H9 (cell line): ENCODE data around the gene CD47. TPM values are rescaled to one million over a fixed set of nuclear protein-coding genes. Genes with fewer than 3 reads are reported as not detected.

ENCODE experiments used
- DNase-seq: peaks from one replicate; pipeline ENCODE4 v3.0.0-alpha.2; 2017
- H2AFZ ChIP-seq: one replicate; pipeline ENCODE4 v1.6.1; 2013; ENCODE audit warnings: mild to moderate bottlenecking, low read length, control low read depth, moderate library complexity
- H2AK5ac ChIP-seq: 2 replicates; pipeline ENCODE4 v1.6.1; 2013; ENCODE audit warnings: low read length, control low read depth, mixed read lengths; ENCODE audit not compliant: insufficient read length
- H2BK120ac ChIP-seq: one replicate; pipeline ENCODE4 v1.6.1; 2013; ENCODE audit warnings: low read depth, mild to moderate bottlenecking, low read length, control low read depth, inconsistent platforms; ENCODE audit not compliant: poor library complexity, severe bottlenecking
- H2BK12ac ChIP-seq: 2 replicates; pipeline ENCODE4 v1.6.1; 2013; ENCODE audit warnings: low read length, control low read depth, mixed read lengths, low read depth; ENCODE audit not compliant: insufficient read length
- H2BK15ac ChIP-seq: 2 replicates; pipeline ENCODE4 v1.6.1; 2013; ENCODE audit warnings: low read depth, low read length, control low read depth
- H2BK20ac ChIP-seq: one replicate; pipeline ENCODE4 v1.6.1; 2013; ENCODE audit warnings: low read depth, mild to moderate bottlenecking, low read length, control low read depth, inconsistent platforms; ENCODE audit not compliant: poor library complexity, severe bottlenecking
- H2BK5ac ChIP-seq: 2 replicates; pipeline ENCODE4 v1.6.1; 2013; ENCODE audit warnings: low read length, control low read depth, mixed read lengths; ENCODE audit not compliant: insufficient read length
- H3K14ac ChIP-seq: 2 replicates; pipeline ENCODE4 v1.6.1; 2013; ENCODE audit warnings: low read length, control low read depth; ENCODE audit not compliant: insufficient read depth
- H3K18ac ChIP-seq: 2 replicates; pipeline ENCODE4 v1.6.1; 2013; ENCODE audit warnings: low read depth, mild to moderate bottlenecking, mixed read lengths, low read length, control low read depth; ENCODE audit not compliant: insufficient read length
- H3K23ac ChIP-seq: 2 replicates; pipeline ENCODE4 v1.6.1; 2013; ENCODE audit warnings: low read length, control low read depth, mixed read lengths, low read depth; ENCODE audit not compliant: insufficient read length
- H3K23me2 ChIP-seq: 2 replicates; pipeline ENCODE4 v1.6.1; 2013; ENCODE audit warnings: low read depth, mild to moderate bottlenecking, mixed read lengths, low read length, control low read depth; ENCODE audit not compliant: insufficient read length, poor library complexity, severe bottlenecking
- H3K27ac ChIP-seq: 2 replicates; pipeline ENCODE4 v1.5.1; 2013; ENCODE audit warnings: low read length, control low read depth, mixed read lengths, low read depth; ENCODE audit not compliant: insufficient read length
- H3K27me3 ChIP-seq: 2 replicates; pipeline ENCODE4 v1.6.1; 2013; ENCODE audit warnings: low read length, control low read depth, inconsistent platforms; ENCODE audit not compliant: insufficient read depth
- H3K4ac ChIP-seq: 2 replicates; pipeline ENCODE4 v1.6.1; 2013; ENCODE audit warnings: low read depth, mild to moderate bottlenecking, control low read depth, inconsistent platforms, low read length, moderate library complexity
- H3K4me1 ChIP-seq: 2 replicates; pipeline ENCODE4 v1.6.1; 2013; ENCODE audit warnings: low read length, control low read depth, inconsistent platforms; ENCODE audit not compliant: insufficient read depth
- H3K4me2 ChIP-seq: 2 replicates; pipeline ENCODE4 v1.6.1; 2013; ENCODE audit warnings: low read length, control low read depth, mixed read lengths; ENCODE audit not compliant: insufficient read length, insufficient read depth
- H3K56ac ChIP-seq: 2 replicates; pipeline ENCODE4 v1.6.1; 2013; ENCODE audit warnings: low read depth, mild to moderate bottlenecking, mixed read lengths, low read length, control low read depth; ENCODE audit not compliant: insufficient read length
- H3K79me1 ChIP-seq: 2 replicates; pipeline ENCODE4 v1.6.1; 2013; ENCODE audit warnings: low read depth, mild to moderate bottlenecking, moderate library complexity, low read length, control low read depth, inconsistent platforms; ENCODE audit not compliant: insufficient read depth, poor library complexity, severe bottlenecking
- H3K79me2 ChIP-seq: 2 replicates; pipeline ENCODE4 v1.6.1; 2013; ENCODE audit warnings: low read length, control low read depth, inconsistent platforms; ENCODE audit not compliant: insufficient read depth
- H3K9ac ChIP-seq: 2 replicates; pipeline ENCODE4 v1.6.1; 2013; ENCODE audit warnings: low read length, control low read depth, mixed read lengths; ENCODE audit not compliant: insufficient read length; ENCODE audit errors: extremely low read depth
- H3K9me3 ChIP-seq: one replicate; pipeline ENCODE4 v1.6.1; 2013; ENCODE audit warnings: low read depth, low read length, inconsistent platforms; ENCODE audit not compliant: control insufficient read depth
- H3T11ph ChIP-seq: one replicate; pipeline ENCODE4 v1.6.1; 2013; ENCODE audit warnings: mild to moderate bottlenecking, low read length, control low read depth, inconsistent platforms
- H4K20me1 ChIP-seq: one replicate; pipeline ENCODE4 v1.6.1; 2013; ENCODE audit not compliant: control insufficient read depth, insufficient read length, insufficient read depth
- H4K5ac ChIP-seq: 2 replicates; pipeline ENCODE4 v1.6.1; 2013; ENCODE audit warnings: low read depth, mild to moderate bottlenecking, mixed read lengths, low read length, control low read depth; ENCODE audit not compliant: insufficient read length
- H4K8ac ChIP-seq: replicated peaks from 2 replicates; pipeline ENCODE4 v1.6.1; 2013; ENCODE audit warnings: low read length, control low read depth, mixed read lengths, low read depth; ENCODE audit not compliant: insufficient read length
- H4K91ac ChIP-seq: 2 replicates; pipeline ENCODE4 v1.6.1; 2013; ENCODE audit warnings: low read depth, mild to moderate bottlenecking, moderate library complexity, mixed read lengths, low read length, control low read depth; ENCODE audit not compliant: insufficient read length
- H3K27ac Mint-ChIP-seq, 3 experiments: 2 replicates in 2 of 3; 3 replicates in 1 of 3; pipeline ENCODE4 v1.8.0; 2020 to 2021; ENCODE audit warnings: mixed read lengths in 3 of 3, mild to moderate bottlenecking in 1 of 3, moderate library complexity in 1 of 3
- H3K27me3 Mint-ChIP-seq: 2 replicates; pipeline ENCODE4 v1.8.0; 2021; ENCODE audit warnings: low read depth, mild to moderate bottlenecking, moderate library complexity, mixed read lengths
- H3K36me3 Mint-ChIP-seq, 3 experiments: 2 replicates in 2 of 3; 3 replicates in 1 of 3; pipeline ENCODE4 v1.8.0; 2020 to 2021; ENCODE audit warnings: low read depth in 3 of 3, mixed read lengths in 3 of 3; ENCODE audit not compliant: insufficient read depth in 1 of 3
- H3K4me1 Mint-ChIP-seq, 2 experiments: 2 replicates each; pipeline ENCODE4 v1.8.0; 2020; ENCODE audit warnings: mixed read lengths in 2 of 2
- H3K4me3 Mint-ChIP-seq, 2 experiments: 2 replicates in 1 of 2; 3 replicates in 1 of 2; pipeline ENCODE4 v1.8.0; 2020 to 2021; ENCODE audit warnings: mild to moderate bottlenecking in 2 of 2, mixed read lengths in 2 of 2, moderate library complexity in 1 of 2
- H3K9me3 Mint-ChIP-seq, 2 experiments: 2 replicates in 1 of 2; 3 replicates in 1 of 2; pipeline ENCODE4 v1.8.0; 2020; ENCODE audit warnings: mild to moderate bottlenecking in 2 of 2, mixed read lengths in 2 of 2, moderate library complexity in 1 of 2
- WGBS: extraction: QIAGEN DNeasy Blood & Tissue Kit; methylation state at CpG from one replicate; pipeline ENCODE4 v1.1.7; 2013; ENCODE audit warnings: missing lambda C conversion rate, low lambda C conversion rate, mixed read lengths; ENCODE audit not compliant: insufficient read length; ENCODE audit errors: extremely low coverage; 5-methylcytosine and 5-hydroxymethylcytosine counted together
- total RNA-seq: library from RNA; stranded (reverse); gene quantifications from 2 replicates; pipeline ENCODE4 v1.2.1, GENCODE V29; 2021
- TF ChIP-seq, protein P1 (sequence below): fragments of 200-600 bp; sonication (generic); conservative IDR thresholded peaks from 3 replicates; pipeline ENCODE4 v1.8.0; 2021; ENCODE audit warnings: antibody characterized with exemption, mild to moderate bottlenecking

Gene CD47
- total RNA-seq, 1 experiment from 2014 or later: 15.4 TPM

DNA sequence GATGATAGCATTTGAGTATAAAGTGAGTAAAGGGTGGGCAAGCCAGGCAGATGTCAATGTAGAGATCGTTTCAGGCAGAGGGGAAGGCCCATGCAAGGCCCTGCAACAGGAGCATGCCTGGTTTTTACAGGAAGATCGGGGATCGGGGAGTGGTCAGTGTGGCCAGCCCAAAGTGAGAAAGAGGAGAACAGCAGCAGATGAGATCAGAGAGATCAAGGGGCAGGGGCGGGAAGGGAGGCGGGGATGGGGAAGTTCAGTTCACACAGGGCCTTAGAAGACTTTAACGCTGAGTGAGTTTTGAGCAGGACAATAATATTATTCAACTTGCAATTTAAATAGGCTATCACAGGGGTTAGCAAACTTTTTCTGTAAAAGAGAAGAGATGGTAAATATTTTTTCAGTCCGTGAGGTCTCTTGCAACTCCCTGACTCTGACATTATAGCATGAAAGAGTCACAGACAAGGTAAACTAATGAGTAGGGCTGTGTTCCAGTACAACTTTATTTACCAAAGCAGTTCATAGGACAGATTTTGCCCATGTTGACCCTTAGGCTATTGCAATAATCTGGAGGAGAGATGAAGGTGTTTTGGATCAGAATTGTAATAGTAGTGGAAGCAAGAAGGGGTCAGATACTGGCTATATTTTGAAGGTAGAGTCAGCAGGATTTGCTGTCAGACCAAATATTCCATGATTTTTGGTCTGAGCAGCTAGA is 12.4 kb upstream of the CD47 start:
- H4K8ac ChIP-seq: no peak overlapping the region
- H3K4me1 Mint-ChIP-seq: peaks cover 3 to 8% of the 10 kb centered on the region in 2 experiments; a peak in 3 of 4 replicates
- DNase-seq: peak; percentile 56

More for the DNA sequence above, 12.4 kb upstream of the CD47 start:
- H3K9ac ChIP-seq: no peak overlapping the region
- H3K79me2 ChIP-seq: no peaks in the 10 kb centered on the region
- H2BK15ac ChIP-seq: no peak overlapping the region
- Mint-ChIP-seq H3K27ac (peak overlapping the region in 1 of 3 experiments; percentile 22; a peak in 1 of 7 replicates), H3K36me3 (no peaks in the 10 kb centered on the region), H3K9me3 (no peaks in the 10 kb centered on the region), H3K27me3 (peaks cover 1% of the 10 kb centered on the region), H3K4me3 (no peak overlapping the region)
- no peak overlapping the region for H3K4ac ChIP-seq
- H3K14ac ChIP-seq: no peak overlapping the region
- no CpG with 5 or more reads among the region's 7 CpGs for WGBS
- H3K4me2 ChIP-seq: no peak overlapping the region
- no peak overlapping the region for H4K5ac ChIP-seq
- no peaks in the 10 kb centered on the region for H3K27me3 ChIP-seq
- no peak overlapping the region for H3K23ac ChIP-seq
- no peak overlapping the region for H2AK5ac ChIP-seq
- no peaks in the 10 kb centered on the region for H3K79me1 ChIP-seq
- H2BK5ac ChIP-seq: no peak overlapping the region
- no peaks in the 10 kb centered on the region for H4K20me1 ChIP-seq
- H2BK12ac ChIP-seq: no peak overlapping the region
- H2AFZ ChIP-seq: no peak overlapping the region
- no peak overlapping the region for H3K27ac ChIP-seq
- no peak overlapping the region for H4K91ac ChIP-seq
- TF ChIP-seq, protein P1, sequence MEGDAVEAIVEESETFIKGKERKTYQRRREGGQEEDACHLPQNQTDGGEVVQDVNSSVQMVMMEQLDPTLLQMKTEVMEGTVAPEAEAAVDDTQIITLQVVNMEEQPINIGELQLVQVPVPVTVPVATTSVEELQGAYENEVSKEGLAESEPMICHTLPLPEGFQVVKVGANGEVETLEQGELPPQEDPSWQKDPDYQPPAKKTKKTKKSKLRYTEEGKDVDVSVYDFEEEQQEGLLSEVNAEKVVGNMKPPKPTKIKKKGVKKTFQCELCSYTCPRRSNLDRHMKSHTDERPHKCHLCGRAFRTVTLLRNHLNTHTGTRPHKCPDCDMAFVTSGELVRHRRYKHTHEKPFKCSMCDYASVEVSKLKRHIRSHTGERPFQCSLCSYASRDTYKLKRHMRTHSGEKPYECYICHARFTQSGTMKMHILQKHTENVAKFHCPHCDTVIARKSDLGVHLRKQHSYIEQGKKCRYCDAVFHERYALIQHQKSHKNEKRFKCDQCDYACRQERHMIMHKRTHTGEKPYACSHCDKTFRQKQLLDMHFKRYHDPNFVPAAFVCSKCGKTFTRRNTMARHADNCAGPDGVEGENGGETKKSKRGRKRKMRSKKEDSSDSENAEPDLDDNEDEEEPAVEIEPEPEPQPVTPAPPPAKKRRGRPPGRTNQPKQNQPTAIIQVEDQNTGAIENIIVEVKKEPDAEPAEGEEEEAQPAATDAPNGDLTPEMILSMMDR: no peak
- H2BK20ac ChIP-seq: no peak overlapping the region
- no peaks in the 10 kb centered on the region for H3K4me1 ChIP-seq
- H3K9me3 ChIP-seq: no peaks in the 10 kb centered on the region
- no peak overlapping the region for H2BK120ac ChIP-seq
- no peak overlapping the region for H3K56ac ChIP-seq
- H3T11ph ChIP-seq: no peak overlapping the region
- H3K23me2 ChIP-seq: no peaks in the 10 kb centered on the region
- H3K18ac ChIP-seq: no peak overlapping the region
